ENCODE results near the gene TSPAN13.

DNA sequence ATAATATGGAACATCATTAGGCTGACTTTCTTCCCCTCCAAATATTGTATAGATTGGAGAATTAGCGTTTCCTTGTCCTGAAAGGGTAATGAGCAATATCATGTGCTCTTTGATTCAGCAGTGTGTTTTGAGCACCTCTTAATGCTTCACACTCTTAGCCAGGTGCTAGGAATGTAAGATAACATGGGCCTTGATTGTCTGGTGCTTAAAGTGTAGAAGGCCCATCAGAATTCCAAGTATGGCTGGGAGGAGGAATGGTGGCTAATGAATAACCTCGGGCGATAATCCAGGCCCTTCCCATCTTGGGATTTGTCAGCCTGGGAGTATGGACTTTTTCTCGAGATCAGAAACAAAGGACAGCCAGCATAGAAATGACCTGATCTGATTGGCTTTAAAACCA, 8.6 kb downstream of the TSPAN13 start:
- TF ChIP-seq, protein P1, sequence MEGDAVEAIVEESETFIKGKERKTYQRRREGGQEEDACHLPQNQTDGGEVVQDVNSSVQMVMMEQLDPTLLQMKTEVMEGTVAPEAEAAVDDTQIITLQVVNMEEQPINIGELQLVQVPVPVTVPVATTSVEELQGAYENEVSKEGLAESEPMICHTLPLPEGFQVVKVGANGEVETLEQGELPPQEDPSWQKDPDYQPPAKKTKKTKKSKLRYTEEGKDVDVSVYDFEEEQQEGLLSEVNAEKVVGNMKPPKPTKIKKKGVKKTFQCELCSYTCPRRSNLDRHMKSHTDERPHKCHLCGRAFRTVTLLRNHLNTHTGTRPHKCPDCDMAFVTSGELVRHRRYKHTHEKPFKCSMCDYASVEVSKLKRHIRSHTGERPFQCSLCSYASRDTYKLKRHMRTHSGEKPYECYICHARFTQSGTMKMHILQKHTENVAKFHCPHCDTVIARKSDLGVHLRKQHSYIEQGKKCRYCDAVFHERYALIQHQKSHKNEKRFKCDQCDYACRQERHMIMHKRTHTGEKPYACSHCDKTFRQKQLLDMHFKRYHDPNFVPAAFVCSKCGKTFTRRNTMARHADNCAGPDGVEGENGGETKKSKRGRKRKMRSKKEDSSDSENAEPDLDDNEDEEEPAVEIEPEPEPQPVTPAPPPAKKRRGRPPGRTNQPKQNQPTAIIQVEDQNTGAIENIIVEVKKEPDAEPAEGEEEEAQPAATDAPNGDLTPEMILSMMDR (IDR thresholded peaks at IDR 0.05) = no peak
- TF ChIP-seq POLR2AphosphoS5 (IDR thresholded peaks at IDR 0.05) = no peak

Data from stomach (tissue), 4 donors.